Lower lobe of right lung (tissue), 2 donors: ENCODE measurements around the gene LGI2. TPM values are rescaled to one million over a fixed set of nuclear protein-coding genes. Genes with fewer than 3 reads are reported as not detected.

Source experiments
- ATAC-seq, 2 donors: fragments of 200-7000 bp; cut with Tn5 transposase; one replicate each; pipeline ENCODE4 v1.9.1; 2020 to 2022; ENCODE audit warnings: mild to moderate bottlenecking in 2 of 2, moderate library complexity in 2 of 2
- DNase-seq: peaks from one replicate; pipeline ENCODE4 v3.0.0-alpha.2; 2020
- H3K27ac ChIP-seq: fragments of 200-600 bp; one replicate; pipeline ENCODE4 v1.8.0; 2022
- H3K27me3 ChIP-seq: fragments of 200-600 bp; one replicate; pipeline ENCODE4 v1.8.0; 2022; ENCODE audit warnings: low read depth
- H3K36me3 ChIP-seq: fragments of 200-600 bp; one replicate; pipeline ENCODE4 v1.8.0; 2022; ENCODE audit warnings: mild to moderate bottlenecking
- H3K4me1 ChIP-seq: fragments of 200-600 bp; one replicate; pipeline ENCODE4 v1.8.0; 2022
- H3K4me3 ChIP-seq: fragments of 200-600 bp; one replicate; pipeline ENCODE4 v1.8.0; 2022; ENCODE audit warnings: mild to moderate bottlenecking
- H3K9me3 ChIP-seq: fragments of 200-600 bp; one replicate; pipeline ENCODE4 v1.8.0; 2022
- CTCF ChIP-seq: fragments of 200-600 bp; IDR thresholded peaks from one replicate; pipeline ENCODE4 v1.8.0; 2022; ENCODE audit warnings: antibody characterized with exemption, mild to moderate bottlenecking
- intact Hi-C: fragments of 100-400 bp; cut with DNase I; formaldehyde crosslinking; loops from one replicate; pipeline ENCODE4 v1.11.0; 2022
- total RNA-seq: library from RNA; stranded (reverse); fragmentation: NEBNext Ultra II Directional; extraction: Animal tissue kit (Norgen Biotek cat#: 25700); gene quantifications from one replicate; pipeline ENCODE4 v1.2.1, GENCODE V29; 2021
- donor health status: DM: no; HTN: yes; CAD: no; lungs with severe emphysema.

Gene LGI2
- total RNA-seq, 1 donor from 2014 or later = 1.3 TPM

GRCh38 chr4:25013756-25014661 is 16.7 kb downstream of the LGI2 start:
- no peaks in the 10 kb centered on the region for H3K36me3 ChIP-seq
- TF ChIP-seq CTCF = no peak
- no peak overlapping the region for H3K27ac ChIP-seq
- H3K9me3 ChIP-seq = no peaks in the 10 kb centered on the region
- intact Hi-C loops = no loop called here
- H3K4me1 ChIP-seq = peaks cover 5% of the 10 kb centered on the region
- peak in 1 of 2 donors; percentile 50 for ATAC-seq
- no peak for DNase-seq
- no peaks in the 10 kb centered on the region for H3K27me3 ChIP-seq
- H3K4me3 ChIP-seq = no peak overlapping the region

- TF ChIP-seq CTCF = no peak
- intact Hi-C loops = no loop called here
- Histone ChIP-seq H3K27me3 (no peaks in the 10 kb centered on the region), H3K4me3 (no peak overlapping the region), H3K36me3 (no peaks in the 10 kb centered on the region), H3K4me1 (peaks cover 5% of the 10 kb centered on the region), H3K27ac (no peak overlapping the region), H3K9me3 (no peaks in the 10 kb centered on the region)
- DNase-seq (no peak), ATAC-seq (no peak)
Observed at GRCh38 chr4:25012655-25013054, 18.1 kb downstream of the LGI2 start.

GRCh38 chr4:25011135-25011866 is 19.4 kb downstream of the LGI2 start:
- Histone ChIP-seq H3K27me3 (no peaks in the 10 kb centered on the region), H3K4me3 (no peak overlapping the region), H3K9me3 (no peaks in the 10 kb centered on the region), H3K27ac (no peak overlapping the region), H3K36me3 (no peaks in the 10 kb centered on the region), H3K4me1 (peaks cover 5% of the 10 kb centered on the region)
- intact Hi-C loops = no loop called here
- TF ChIP-seq CTCF = no peak
- no peak for ATAC-seq
- no peak for DNase-seq

GRCh38 chr4:25007598-25007997 is 23.1 kb downstream of the LGI2 start:
- H3K9me3 ChIP-seq = no peaks in the 10 kb centered on the region
- DNase-seq (peak; percentile 49), ATAC-seq (peak; percentile 54 to 69)
- H3K36me3 ChIP-seq = no peaks in the 10 kb centered on the region
- no peak overlapping the region for H3K4me3 ChIP-seq
- H3K27ac ChIP-seq = no peak overlapping the region
- intact Hi-C loops = no loop called here
- no peaks in the 10 kb centered on the region for H3K27me3 ChIP-seq
- peaks cover 3% of the 10 kb centered on the region for H3K4me1 ChIP-seq
- no peak for TF ChIP-seq CTCF

GRCh38 chr4:25002681-25003080 is 28.1 kb downstream of the LGI2 start:
- H3K9me3 ChIP-seq = no peaks in the 10 kb centered on the region
- DNase-seq = no peak
- no peak for TF ChIP-seq CTCF
- no peak overlapping the region for H3K27ac ChIP-seq
- no peak overlapping the region for H3K4me3 ChIP-seq
- ATAC-seq = no peak
- H3K27me3 ChIP-seq = no peaks in the 10 kb centered on the region
- no peaks in the 10 kb centered on the region for H3K36me3 ChIP-seq
- intact Hi-C loops = no loop called here
- peaks cover 18% of the 10 kb centered on the region for H3K4me1 ChIP-seq
